ENCODE results near the gene SFT2D1.

DNA sequence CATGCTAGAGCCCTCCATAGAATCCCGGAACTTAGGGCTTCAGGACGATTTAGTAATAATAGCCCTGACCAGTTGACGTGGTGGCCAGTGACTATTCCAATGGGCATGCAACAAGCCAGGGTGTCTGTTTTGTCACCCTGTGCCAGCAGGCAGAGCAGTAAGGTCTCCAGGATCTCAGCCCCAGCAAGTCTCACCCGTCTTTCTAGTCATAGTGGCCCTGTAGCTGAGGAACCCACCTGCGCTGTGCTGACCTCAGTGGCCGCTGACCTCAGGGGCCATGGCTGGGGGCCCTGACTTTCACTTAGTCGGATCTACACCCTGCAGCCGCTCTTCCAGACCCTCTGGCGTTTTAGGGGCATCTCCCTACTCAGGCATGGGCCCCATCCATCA is 71.0 kb downstream of the SFT2D1 start:
- TF ChIP-seq EZH2 (IDR thresholded peaks at IDR 0.05; ENCODE audit: insufficient read depth, poor library complexity, severe bottlenecking), result no peak
- no peak for TF ChIP-seq EZH2phosphoT487 (IDR thresholded peaks at IDR 0.05; ENCODE audit: insufficient read depth, low read depth)
